GM21447 (cell line): Measurements from ENCODE around the gene WNT16.
"Not testable (repeated sequence)": the region's sequence is repeated elsewhere in the genome, so short reads cannot be mapped to it uniquely, and the experiment has no call there.

Experiments used
- ATAC-seq: cut with Tn5 transposase; IDR thresholded peaks from one replicate; pipeline ENCODE4 v1.9.1; 2021; ENCODE audit not compliant: unreplicated experiment

Gene WNT16

GRCh38 chr7:121305109-121305508, 23.7 kb upstream of the WNT16 start:
- no peak for ATAC-seq

GRCh38 chr7:121306565-121306964, 22.2 kb upstream of the WNT16 start:
- ATAC-seq, result no peak

- ATAC-seq, result no peak
These were observed 21.7 kb upstream of the WNT16 start for GRCh38 chr7:121307021-121307574.

- peak; percentile 4 for ATAC-seq
These were observed 15.5 kb upstream of the WNT16 start for GRCh38 chr7:121313220-121313792.

- peak; percentile 85 for ATAC-seq
These were observed 14.8 kb upstream of the WNT16 start for GRCh38 chr7:121313793-121314676.

- ATAC-seq, result not testable (repeated sequence)
These were observed 13.6 kb upstream of the WNT16 start for GRCh38 chr7:121315170-121315569.

- ATAC-seq, result no peak
These were observed 6.3 kb upstream of the WNT16 start for GRCh38 chr7:121322460-121322859.

GRCh38 chr7:121323515-121324302, 5.1 kb upstream of the WNT16 start:
- ATAC-seq, result no peak

- ATAC-seq, result no peak
These were observed 1.1 kb upstream of the WNT16 start for GRCh38 chr7:121327671-121328070.

- peak; percentile 70 for ATAC-seq
These were observed 622 bp downstream of the WNT16 start for GRCh38 chr7:121329191-121330052.

GRCh38 chr7:121330053-121330833, 1.4 kb downstream of the WNT16 start:
- ATAC-seq, result peak; percentile 23

GRCh38 chr7:121331048-121331447, 2.2 kb downstream of the WNT16 start:
- no peak for ATAC-seq

- no peak for ATAC-seq
These were observed 2.8 kb downstream of the WNT16 start for GRCh38 chr7:121331574-121331973.

- ATAC-seq, result no peak
These were observed 5.6 kb downstream of the WNT16 start for GRCh38 chr7:121334376-121334775.

GRCh38 chr7:121334875-121335648, 6.3 kb downstream of the WNT16 start:
- ATAC-seq, result no peak

- ATAC-seq, result no peak
These were observed 7.8 kb downstream of the WNT16 start for GRCh38 chr7:121336579-121336978.

GRCh38 chr7:121337398-121337797, 8.6 kb downstream of the WNT16 start:
- no peak for ATAC-seq

GRCh38 chr7:121339082-121339481, 10.3 kb downstream of the WNT16 start:
- ATAC-seq, result no peak

- ATAC-seq, result no peak
These were observed 13.1 kb downstream of the WNT16 start for GRCh38 chr7:121341933-121342332.
